Thoracic aorta (tissue), 2 donors: ENCODE data around the gene CCND2. TPM values are rescaled to one million over a fixed set of nuclear protein-coding genes. Genes with fewer than 3 reads are reported as not detected.

Source experiments
- ATAC-seq: fragments of 150-250 bp; one replicate; pipeline ENCODE4 v1.8.0; 2017; ENCODE audit warnings: low read depth; ENCODE audit not compliant: insufficient number of reproducible peaks, low FRiP score
- DNase-seq: peaks from one replicate; pipeline ENCODE4 v3.0.0-alpha.2; 2020; ENCODE audit warnings: low spot score
- H3K27ac ChIP-seq, 2 donors: fragments of 200-600 bp; sonication (generic); 1 replicate in 1 of 2; 2 replicates in 1 of 2; pipeline ENCODE4 v1.5.1; 2016; ENCODE audit warnings: mild to moderate bottlenecking in 2 of 2, moderate library complexity in 2 of 2
- H3K27me3 ChIP-seq: fragments of 200-600 bp; sonication (generic); replicated peaks from 2 replicates; pipeline ENCODE4 v1.6.0; 2016; ENCODE audit warnings: mild to moderate bottlenecking; ENCODE audit not compliant: insufficient read depth
- H3K36me3 ChIP-seq: fragments of 200-600 bp; sonication (generic); one replicate; pipeline ENCODE4 v1.5.1; 2016
- H3K4me1 ChIP-seq, 2 donors: fragments of 200-600 bp; sonication (generic); 1 replicate in 1 of 2; 2 replicates in 1 of 2; pipeline versions ENCODE4 v1.5.1 to v1.6.0; 2016; ENCODE audit warnings: low read depth in 2 of 2, mild to moderate bottlenecking in 1 of 2; ENCODE audit not compliant: control insufficient read depth in 1 of 2
- H3K4me3 ChIP-seq: fragments of 200-600 bp; sonication (generic); 2 replicates; pipeline ENCODE4 v1.5.1; 2016; ENCODE audit warnings: mild to moderate bottlenecking
- H3K9me3 ChIP-seq: fragments of 200-600 bp; sonication (generic); 2 replicates; pipeline ENCODE4 v1.5.1; 2016
- CTCF ChIP-seq: fragments of 200-600 bp; sonication (generic); IDR thresholded peaks from one replicate; pipeline ENCODE4 v1.5.1; 2019; ENCODE audit warnings: antibody characterized with exemption
- total RNA-seq, 2 donors: library from RNA; depleted of rRNA; stranded (reverse); fragments of >200 nt; gene quantifications; one replicate each; pipeline versions ENCODE4 v1.1.0 to v1.2.3, GENCODE V29; 2016

The CCND2 gene
- 100 to 1,000 TPM; 108 to 153 TPM for total RNA-seq

- peak; percentile 75 for DNase-seq
- peak within 1 kb of the TSS; percentile 88 to 92 for H3K27ac ChIP-seq
- TF ChIP-seq CTCF: no peak
- peak; percentile 63 for ATAC-seq
- no peaks in the 10 kb centered on the region for H3K27me3 ChIP-seq
- H3K4me1 ChIP-seq: peaks cover 19 to 62% of the 10 kb centered on the region in 2 donors
- H3K4me3 ChIP-seq: peak within 1 kb of the TSS; percentile 81
- no peaks in the 10 kb centered on the region for H3K9me3 ChIP-seq
- peaks cover 11% of the 10 kb centered on the region for H3K36me3 ChIP-seq
Observed at GRCh38 chr12:4273652-4274395, at the start of gene CCND2. Gene CCND2, plus strand, starts transcription at chr12:4273762. Its CDS starts 279 bp downstream, at chr12:4274041.

GRCh38 chr12:4224206-4224889 lies 49.2 kb upstream of the CCND2 start:
- no peaks in the 10 kb centered on the region for H3K36me3 ChIP-seq
- H3K4me3 ChIP-seq: no peak overlapping the region
- no peak for TF ChIP-seq CTCF
- DNase-seq (no peak), ATAC-seq (no peak)
- no peaks in the 10 kb centered on the region for H3K4me1 ChIP-seq
- H3K27me3 ChIP-seq: no peaks in the 10 kb centered on the region
- H3K27ac ChIP-seq: no peak overlapping the region
- H3K9me3 ChIP-seq: no peaks in the 10 kb centered on the region

GRCh38 chr12:4225571-4225970 lies 48.0 kb upstream of the CCND2 start:
- Histone ChIP-seq H3K4me1 (no peaks in the 10 kb centered on the region), H3K27me3 (no peaks in the 10 kb centered on the region), H3K9me3 (no peaks in the 10 kb centered on the region), H3K4me3 (no peak overlapping the region), H3K36me3 (no peaks in the 10 kb centered on the region), H3K27ac (no peak overlapping the region)
- no peak for ATAC-seq
- no peak for TF ChIP-seq CTCF
- no peak for DNase-seq

GRCh38 chr12:4227046-4227445 lies 46.5 kb upstream of the CCND2 start:
- no peak overlapping the region for H3K4me3 ChIP-seq
- H3K27ac ChIP-seq: no peak overlapping the region
- no peak for DNase-seq
- H3K9me3 ChIP-seq: no peaks in the 10 kb centered on the region
- no peaks in the 10 kb centered on the region for H3K27me3 ChIP-seq
- no peak for TF ChIP-seq CTCF
- H3K36me3 ChIP-seq: no peaks in the 10 kb centered on the region
- H3K4me1 ChIP-seq: no peaks in the 10 kb centered on the region
- ATAC-seq: no peak

- H3K4me1 ChIP-seq: no peaks in the 10 kb centered on the region
- no peak for DNase-seq
- no peak overlapping the region for H3K27ac ChIP-seq
- ATAC-seq: no peak
- H3K4me3 ChIP-seq: no peak overlapping the region
- no peaks in the 10 kb centered on the region for H3K9me3 ChIP-seq
- TF ChIP-seq CTCF: no peak
- no peaks in the 10 kb centered on the region for H3K36me3 ChIP-seq
- no peaks in the 10 kb centered on the region for H3K27me3 ChIP-seq
Observed at GRCh38 chr12:4228122-4228580, 45.4 kb upstream of the CCND2 start.
